HEK293 (cell line): ENCODE measurements around the gene STRN3.

Source experiments
- CTCF ChIA-PET: fragments of 350-600 bp; formaldehyde crosslinking; extraction: SDS; loops from one replicate; lab custom pipeline; 2021; ENCODE audit warnings: antibody characterized with exemption; lab: Yijun Ruan, JAX
- POLR2A ChIA-PET: fragments of 300-600 bp; formaldehyde crosslinking; extraction: SDS; loops from one replicate; lab custom pipeline; 2020; ENCODE audit warnings: antibody characterized with exemption, inconsistent platforms; lab: Yijun Ruan, JAX
- H3K27ac ChIP-seq: fragments of 200-500 bp; sonication (Bioruptor generic); 2 replicates; pipeline ENCODE4 v1.5.1; 2014; ENCODE audit warnings: low read depth, low read length, control low read depth, inconsistent platforms; ENCODE audit errors: extremely low read depth
- H3K36me3 ChIP-seq, 2 experiments: fragments of 200-500 bp in 1 of 2; sonication (Bioruptor generic) in 1 of 2; 1 replicate in 1 of 2; 2 replicates in 1 of 2; pipeline ENCODE4 v1.5.1; 2014 to 2017; ENCODE audit warnings: inconsistent platforms in 2 of 2, low read length in 2 of 2; ENCODE audit not compliant: control insufficient read depth in 2 of 2, insufficient read depth in 1 of 2
- H3K4me1 ChIP-seq: fragments of 200-500 bp; sonication (Bioruptor generic); 2 replicates; pipeline ENCODE4 v1.5.1; 2014; ENCODE audit warnings: mild to moderate bottlenecking, low read length, inconsistent platforms; ENCODE audit not compliant: control insufficient read depth, insufficient read depth
- H3K4me3 ChIP-seq: 2 replicates; pipeline ENCODE4 v1.5.1; 2011; ENCODE audit warnings: low read depth, mild to moderate bottlenecking, control low read depth, low read length, moderate library complexity
- H3K9me3 ChIP-seq: fragments of 200-500 bp; sonication (Bioruptor generic); 2 replicates; pipeline ENCODE4 v1.5.1; 2014; ENCODE audit warnings: low read depth, low read length, inconsistent platforms; ENCODE audit not compliant: control insufficient read depth, insufficient read depth
- BCL11A ChIP-seq: fragments of 450-650 bp; formaldehyde crosslinking; IDR thresholded peaks from 2 replicates; pipeline ENCODE4 v1.5.1; 2016; ENCODE audit warnings: low read depth, missing biosample characterization, missing genetic modification characterization
- BCL11B ChIP-seq: fragments of 450-650 bp; formaldehyde crosslinking; IDR thresholded peaks from 2 replicates; pipeline ENCODE4 v1.5.1; 2016; ENCODE audit warnings: low read depth, missing biosample characterization, missing genetic modification characterization
- ELK4 ChIP-seq: IDR thresholded peaks from 2 replicates; pipeline ENCODE4 v1.6.1; 2011; ENCODE audit warnings: mild to moderate bottlenecking, low read depth, low read length, borderline replicate concordance
- FEZF1 ChIP-seq: fragments of 450-650 bp; formaldehyde crosslinking; IDR thresholded peaks from 2 replicates; pipeline ENCODE4 v1.5.1; 2016; ENCODE audit warnings: missing biosample characterization, missing genetic modification characterization
- GLIS1 ChIP-seq: fragments of 450-650 bp; formaldehyde crosslinking; IDR thresholded peaks from 2 replicates; pipeline ENCODE4 v1.5.1; 2016; ENCODE audit warnings: missing biosample characterization, missing genetic modification characterization
- KLF10 ChIP-seq: fragments of 450-650 bp; IDR thresholded peaks from 2 replicates; pipeline ENCODE4 v1.5.1; 2018; ENCODE audit warnings: missing biosample characterization, mild to moderate bottlenecking, missing genetic modification characterization
- KLF17 ChIP-seq: fragments of 450-650 bp; formaldehyde crosslinking; IDR thresholded peaks from 2 replicates; pipeline ENCODE4 v1.5.1; 2016; ENCODE audit warnings: missing biosample characterization, missing genetic modification characterization
- KLF8 ChIP-seq: fragments of 450-650 bp; formaldehyde crosslinking; IDR thresholded peaks from 2 replicates; pipeline ENCODE4 v1.5.1; 2016; ENCODE audit warnings: missing biosample characterization, missing genetic modification characterization
- PRDM10 ChIP-seq: fragments of 450-650 bp; formaldehyde crosslinking; IDR thresholded peaks from 2 replicates; pipeline ENCODE4 v1.5.1; 2016; ENCODE audit warnings: missing biosample characterization, missing genetic modification characterization
- SETDB1 ChIP-seq: IDR thresholded peaks from one replicate; pipeline ENCODE4 v1.6.1; 2017; ENCODE audit warnings: mild to moderate bottlenecking, low read length, moderate library complexity, mixed read lengths; ENCODE audit not compliant: insufficient read length
- YY1 ChIP-seq: fragments of 450-650 bp; formaldehyde crosslinking; IDR thresholded peaks from 2 replicates; pipeline ENCODE4 v1.5.1; 2018; ENCODE audit warnings: missing biosample characterization, missing genetic modification characterization
- ZBTB8A ChIP-seq: fragments of 450-650 bp; formaldehyde crosslinking; IDR thresholded peaks from 2 replicates; pipeline ENCODE4 v1.5.1; 2016; ENCODE audit warnings: missing biosample characterization, missing genetic modification characterization
- ZNF18 ChIP-seq: fragments of 450-650 bp; formaldehyde crosslinking; IDR thresholded peaks from 2 replicates; pipeline ENCODE4 v1.5.1; 2016; ENCODE audit warnings: missing biosample characterization, missing genetic modification characterization
- ZNF335 ChIP-seq: fragments of 450-650 bp; formaldehyde crosslinking; conservative IDR thresholded peaks from 2 replicates; pipeline ENCODE4 v1.5.1; 2016; ENCODE audit warnings: missing biosample characterization, missing genetic modification characterization
- ZNF354C ChIP-seq: fragments of 450-650 bp; formaldehyde crosslinking; IDR thresholded peaks from 2 replicates; pipeline ENCODE4 v1.5.1; 2016; ENCODE audit warnings: missing biosample characterization, missing genetic modification characterization, low read depth, borderline replicate concordance
- ZNF510 ChIP-seq: fragments of 450-650 bp; formaldehyde crosslinking; IDR thresholded peaks from 2 replicates; pipeline ENCODE4 v1.5.1; 2018; ENCODE audit warnings: mild to moderate bottlenecking, missing genetic modification characterization, missing biosample characterization; ENCODE audit not compliant: insufficient replicate concordance
- ZNF549 ChIP-seq: fragments of 450-650 bp; IDR thresholded peaks from 2 replicates; pipeline ENCODE4 v1.5.1; 2018; ENCODE audit warnings: missing biosample characterization, missing genetic modification characterization, mild to moderate bottlenecking, inconsistent platforms, moderate library complexity
- ZNF610 ChIP-seq: fragments of 450-650 bp; formaldehyde crosslinking; IDR thresholded peaks from 2 replicates; pipeline ENCODE4 v1.5.1; 2016; ENCODE audit warnings: missing biosample characterization, missing genetic modification characterization, borderline replicate concordance
- ZXDB ChIP-seq: fragments of 450-650 bp; formaldehyde crosslinking; IDR thresholded peaks from 2 replicates; pipeline ENCODE4 v1.5.1; 2016; ENCODE audit warnings: missing biosample characterization, missing genetic modification characterization

STRN3 gene

GRCh38 chr14:30999038-30999773 lies 27.0 kb downstream of the STRN3 start:
- no peak for TF ChIP-seq ELK4
- no peak for TF ChIP-seq BCL11A (tag by site-specific recombination)
- TF ChIP-seq PRDM10 (tag by site-specific recombination), result no peak
- TF ChIP-seq SETDB1, result peak; percentile 12
- TF ChIP-seq ZNF510 (tag by site-specific recombination), result no peak
- no peak for TF ChIP-seq KLF10 (tag by site-specific recombination)
- ChIA-PET POLR2A (no interaction called here), CTCF (no interaction called here)
- Histone ChIP-seq H3K27ac (no peak overlapping the region), H3K36me3 (peaks cover 3 to 4% of the 10 kb centered on the region in 2 experiments; a peak in 2 of 3 replicates), H3K9me3 (no peaks in the 10 kb centered on the region), H3K4me1 (peaks cover 28% of the 10 kb centered on the region), H3K4me3 (no peak overlapping the region)

GRCh38 chr14:30998100-30998706 lies 28.0 kb downstream of the STRN3 start:
- CTCF ChIA-PET, result interaction anchor here (0.6 kb wide), 1 partner anchor 92 kb away, joined by 3 read pairs; no protein-coding TSS in a partner anchor

GRCh38 chr14:30996892-30997659 lies 29.1 kb downstream of the STRN3 start:
- H3K9me3 ChIP-seq, result no peaks in the 10 kb centered on the region
- no peak overlapping the region for H3K4me3 ChIP-seq
- no peaks in the 10 kb centered on the region; a peak in 1 of 3 replicates for H3K36me3 ChIP-seq
- peaks cover 28% of the 10 kb centered on the region for H3K4me1 ChIP-seq
- ChIA-PET POLR2A (interaction anchor here (1.5 kb wide), 1 partner anchor 29 kb away, joined by 4 read pairs; the partner anchor contains the start of gene STRN3), CTCF (no interaction called here)
- no peak overlapping the region for H3K27ac ChIP-seq
- peak; percentile 30; the same call in 1 of the 2 replicates for TF ChIP-seq ZBTB8A (tag by site-specific recombination)
- TF ChIP-seq KLF17 (tag by site-specific recombination), result no peak
- peak; percentile 56 for TF ChIP-seq FEZF1 (tag by site-specific recombination)
- TF ChIP-seq ZNF549 (tag by site-specific recombination), result no peak
- no peak for TF ChIP-seq ZNF354C (tag by site-specific recombination)
- no peak for TF ChIP-seq YY1 (tag by site-specific recombination)
- no peak for TF ChIP-seq BCL11B (tag by site-specific recombination)
- no peak for TF ChIP-seq ZNF335 (tag by site-specific recombination)
- TF ChIP-seq ZNF18, result no peak
- TF ChIP-seq GLIS1, result no peak
- TF ChIP-seq ELK4, result no peak
- TF ChIP-seq KLF8 (tag by site-specific recombination), result no peak

More at GRCh38 chr14:30998100-30998706, 28.0 kb downstream of the STRN3 start:
- Histone ChIP-seq H3K9me3 (no peaks in the 10 kb centered on the region), H3K27ac (no peak overlapping the region), H3K4me1 (peaks cover 28% of the 10 kb centered on the region), H3K36me3 (peaks cover 0 to 4% of the 10 kb centered on the region in 2 experiments; a peak in 2 of 3 replicates), H3K4me3 (no peak overlapping the region)
- TF ChIP-seq ZXDB (tag by site-specific recombination) (no peak), ZNF610 (no peak), BCL11A (tag by site-specific recombination) (no peak), SETDB1 (peak; percentile 89), ZNF549 (tag by site-specific recombination) (no peak)
- POLR2A ChIA-PET, result interaction anchor here (1.5 kb wide), 1 partner anchor 28 kb away, joined by 4 read pairs; the partner anchor contains the start of gene STRN3
